ENCODE results near the gene RHOD.

Gene RHOD

DNA sequence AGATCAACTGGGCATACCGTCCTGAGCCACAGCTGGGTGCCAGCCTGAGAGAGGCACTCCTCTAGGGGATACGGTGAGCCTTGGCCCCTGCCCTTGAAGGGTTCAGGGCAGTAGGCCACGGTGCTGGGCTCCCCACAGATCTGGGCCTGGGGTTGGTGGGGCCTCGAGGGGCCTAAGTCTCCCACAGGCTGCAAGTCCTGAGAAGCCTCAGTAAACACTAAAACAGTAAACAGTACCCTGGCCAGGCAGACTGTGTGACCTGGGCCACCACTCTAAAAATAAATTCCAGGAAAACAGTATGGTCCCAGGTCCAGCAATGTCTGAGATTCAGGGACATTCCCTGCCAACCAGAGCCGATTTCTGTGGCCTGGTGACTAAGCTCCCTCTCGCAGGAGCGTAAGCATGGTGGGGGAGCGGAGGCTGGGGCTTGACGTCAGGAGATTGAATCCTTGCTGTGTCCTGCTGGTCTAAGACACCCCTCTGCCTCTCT lies 2.3 kb upstream of the RHOD start (continued):
- TF ChIP-seq, protein P1, sequence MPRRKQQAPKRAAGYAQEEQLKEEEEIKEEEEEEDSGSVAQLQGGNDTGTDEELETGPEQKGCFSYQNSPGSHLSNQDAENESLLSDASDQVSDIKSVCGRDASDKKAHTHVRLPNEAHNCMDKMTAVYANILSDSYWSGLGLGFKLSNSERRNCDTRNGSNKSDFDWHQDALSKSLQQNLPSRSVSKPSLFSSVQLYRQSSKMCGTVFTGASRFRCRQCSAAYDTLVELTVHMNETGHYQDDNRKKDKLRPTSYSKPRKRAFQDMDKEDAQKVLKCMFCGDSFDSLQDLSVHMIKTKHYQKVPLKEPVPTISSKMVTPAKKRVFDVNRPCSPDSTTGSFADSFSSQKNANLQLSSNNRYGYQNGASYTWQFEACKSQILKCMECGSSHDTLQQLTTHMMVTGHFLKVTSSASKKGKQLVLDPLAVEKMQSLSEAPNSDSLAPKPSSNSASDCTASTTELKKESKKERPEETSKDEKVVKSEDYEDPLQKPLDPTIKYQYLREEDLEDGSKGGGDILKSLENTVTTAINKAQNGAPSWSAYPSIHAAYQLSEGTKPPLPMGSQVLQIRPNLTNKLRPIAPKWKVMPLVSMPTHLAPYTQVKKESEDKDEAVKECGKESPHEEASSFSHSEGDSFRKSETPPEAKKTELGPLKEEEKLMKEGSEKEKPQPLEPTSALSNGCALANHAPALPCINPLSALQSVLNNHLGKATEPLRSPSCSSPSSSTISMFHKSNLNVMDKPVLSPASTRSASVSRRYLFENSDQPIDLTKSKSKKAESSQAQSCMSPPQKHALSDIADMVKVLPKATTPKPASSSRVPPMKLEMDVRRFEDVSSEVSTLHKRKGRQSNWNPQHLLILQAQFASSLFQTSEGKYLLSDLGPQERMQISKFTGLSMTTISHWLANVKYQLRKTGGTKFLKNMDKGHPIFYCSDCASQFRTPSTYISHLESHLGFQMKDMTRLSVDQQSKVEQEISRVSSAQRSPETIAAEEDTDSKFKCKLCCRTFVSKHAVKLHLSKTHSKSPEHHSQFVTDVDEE (CRISPR knock-in tag; IDR thresholded peaks at IDR 0.05) = no peak
- TF ChIP-seq, protein P2, sequence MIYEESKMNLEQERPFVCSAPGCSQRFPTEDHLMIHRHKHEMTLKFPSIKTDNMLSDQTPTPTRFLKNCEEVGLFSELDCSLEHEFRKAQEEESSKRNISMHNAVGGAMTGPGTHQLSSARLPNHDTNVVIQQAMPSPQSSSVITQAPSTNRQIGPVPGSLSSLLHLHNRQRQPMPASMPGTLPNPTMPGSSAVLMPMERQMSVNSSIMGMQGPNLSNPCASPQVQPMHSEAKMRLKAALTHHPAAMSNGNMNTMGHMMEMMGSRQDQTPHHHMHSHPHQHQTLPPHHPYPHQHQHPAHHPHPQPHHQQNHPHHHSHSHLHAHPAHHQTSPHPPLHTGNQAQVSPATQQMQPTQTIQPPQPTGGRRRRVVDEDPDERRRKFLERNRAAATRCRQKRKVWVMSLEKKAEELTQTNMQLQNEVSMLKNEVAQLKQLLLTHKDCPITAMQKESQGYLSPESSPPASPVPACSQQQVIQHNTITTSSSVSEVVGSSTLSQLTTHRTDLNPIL (CRISPR knock-in tag; IDR thresholded peaks at IDR 0.05; ENCODE audit: low read depth) = no peak
- no peak for TF ChIP-seq TCF4 (CRISPR knock-in tag; IDR thresholded peaks at IDR 0.05; ENCODE audit: borderline replicate concordance)
- TF ChIP-seq PPARA (CRISPR knock-in tag; IDR thresholded peaks at IDR 0.05; ENCODE audit: borderline replicate concordance) = no peak
- TF ChIP-seq ZC3H10 (CRISPR knock-in tag; IDR thresholded peaks at IDR 0.05) = no peak
- TF ChIP-seq TOX (CRISPR knock-in tag; IDR thresholded peaks at IDR 0.05; ENCODE audit: borderline replicate concordance) = no peak

DNA sequence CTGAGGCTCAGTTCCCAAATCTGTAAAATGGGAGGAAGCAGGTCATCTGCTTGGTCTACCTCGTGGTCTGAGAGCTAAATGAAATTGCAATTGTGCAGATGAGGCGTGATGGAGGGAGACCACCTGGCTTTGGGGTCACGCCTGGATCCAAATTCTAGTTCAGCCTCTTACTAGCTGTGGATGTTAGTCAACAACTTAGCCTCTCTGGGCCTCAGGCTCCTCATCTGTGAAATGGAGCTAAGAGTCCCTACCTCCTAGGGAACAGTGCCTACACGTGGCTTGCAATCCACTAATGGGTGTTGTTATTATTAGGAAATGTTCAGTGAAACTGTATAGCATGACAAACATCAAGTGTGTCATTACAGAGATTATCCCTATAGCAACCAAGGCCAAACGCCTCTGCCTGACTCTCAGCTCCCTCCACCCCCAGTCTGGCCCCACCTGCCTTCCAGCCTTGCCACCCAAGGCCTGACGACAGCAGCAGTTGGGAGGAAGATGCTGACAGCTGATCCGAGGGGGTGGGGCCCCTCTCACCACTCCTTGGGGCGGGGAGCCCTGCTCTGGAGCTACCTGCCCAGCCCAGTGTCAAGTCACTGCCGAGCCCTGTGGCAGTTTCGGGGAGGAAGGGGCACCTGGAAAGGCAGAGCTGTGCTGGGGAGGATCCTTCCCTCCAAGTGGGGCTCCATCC lies 1.7 kb upstream of the RHOD start:
- TF ChIP-seq OSR1 (CRISPR knock-in tag; IDR thresholded peaks at IDR 0.05) (no peak), GLIS3 (CRISPR knock-in tag; IDR thresholded peaks at IDR 0.05) (no peak), ZC3H10 (CRISPR knock-in tag; IDR thresholded peaks at IDR 0.05) (no peak), TOX (CRISPR knock-in tag; IDR thresholded peaks at IDR 0.05; ENCODE audit: borderline replicate concordance) (no peak), TCF4 (CRISPR knock-in tag; IDR thresholded peaks at IDR 0.05; ENCODE audit: borderline replicate concordance) (no peak), PPARA (CRISPR knock-in tag; IDR thresholded peaks at IDR 0.05; ENCODE audit: borderline replicate concordance) (no peak), ESRRG (CRISPR knock-in tag; IDR thresholded peaks at IDR 0.05) (no peak), ZNF8 (CRISPR knock-in tag; IDR thresholded peaks at IDR 0.05) (no peak), ZFP3 (CRISPR knock-in tag; IDR thresholded peaks at IDR 0.05) (no peak), CSDC2 (CRISPR knock-in tag; IDR thresholded peaks at IDR 0.05) (no peak), ISL1 (CRISPR knock-in tag; IDR thresholded peaks at IDR 0.05) (no peak), ZNF70 (CRISPR knock-in tag; IDR thresholded peaks at IDR 0.05) (no peak), ARNTL (CRISPR knock-in tag; IDR thresholded peaks at IDR 0.05; ENCODE audit: borderline replicate concordance, low read depth) (no peak), BACH2 (CRISPR knock-in tag; IDR thresholded peaks at IDR 0.05; ENCODE audit: borderline replicate concordance) (no peak)
- TF ChIP-seq, protein P1 (CRISPR knock-in tag; IDR thresholded peaks at IDR 0.05) = no peak
- TF ChIP-seq, protein P3, sequence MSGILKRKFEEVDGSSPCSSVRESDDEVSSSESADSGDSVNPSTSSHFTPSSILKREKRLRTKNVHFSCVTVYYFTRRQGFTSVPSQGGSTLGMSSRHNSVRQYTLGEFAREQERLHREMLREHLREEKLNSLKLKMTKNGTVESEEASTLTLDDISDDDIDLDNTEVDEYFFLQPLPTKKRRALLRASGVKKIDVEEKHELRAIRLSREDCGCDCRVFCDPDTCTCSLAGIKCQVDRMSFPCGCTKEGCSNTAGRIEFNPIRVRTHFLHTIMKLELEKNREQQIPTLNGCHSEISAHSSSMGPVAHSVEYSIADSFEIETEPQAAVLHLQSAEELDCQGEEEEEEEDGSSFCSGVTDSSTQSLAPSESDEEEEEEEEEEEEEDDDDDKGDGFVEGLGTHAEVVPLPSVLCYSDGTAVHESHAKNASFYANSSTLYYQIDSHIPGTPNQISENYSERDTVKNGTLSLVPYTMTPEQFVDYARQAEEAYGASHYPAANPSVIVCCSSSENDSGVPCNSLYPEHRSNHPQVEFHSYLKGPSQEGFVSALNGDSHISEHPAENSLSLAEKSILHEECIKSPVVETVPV (CRISPR knock-in tag; IDR thresholded peaks at IDR 0.05) = no peak
- TF ChIP-seq, protein P4, sequence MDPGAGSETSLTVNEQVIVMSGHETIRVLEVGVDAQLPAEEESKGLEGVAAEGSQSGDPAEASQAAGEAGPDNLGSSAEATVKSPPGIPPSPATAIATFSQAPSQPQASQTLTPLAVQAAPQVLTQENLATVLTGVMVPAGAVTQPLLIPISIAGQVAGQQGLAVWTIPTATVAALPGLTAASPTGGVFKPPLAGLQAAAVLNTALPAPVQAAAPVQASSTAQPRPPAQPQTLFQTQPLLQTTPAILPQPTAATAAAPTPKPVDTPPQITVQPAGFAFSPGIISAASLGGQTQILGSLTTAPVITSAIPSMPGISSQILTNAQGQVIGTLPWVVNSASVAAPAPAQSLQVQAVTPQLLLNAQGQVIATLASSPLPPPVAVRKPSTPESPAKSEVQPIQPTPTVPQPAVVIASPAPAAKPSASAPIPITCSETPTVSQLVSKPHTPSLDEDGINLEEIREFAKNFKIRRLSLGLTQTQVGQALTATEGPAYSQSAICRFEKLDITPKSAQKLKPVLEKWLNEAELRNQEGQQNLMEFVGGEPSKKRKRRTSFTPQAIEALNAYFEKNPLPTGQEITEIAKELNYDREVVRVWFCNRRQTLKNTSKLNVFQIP (CRISPR knock-in tag; IDR thresholded peaks at IDR 0.05; ENCODE audit: borderline replicate concordance, low read depth) = no peak
- TF ChIP-seq, protein P2 (CRISPR knock-in tag; IDR thresholded peaks at IDR 0.05; ENCODE audit: low read depth) = no peak
- TF ChIP-seq, protein P5, sequence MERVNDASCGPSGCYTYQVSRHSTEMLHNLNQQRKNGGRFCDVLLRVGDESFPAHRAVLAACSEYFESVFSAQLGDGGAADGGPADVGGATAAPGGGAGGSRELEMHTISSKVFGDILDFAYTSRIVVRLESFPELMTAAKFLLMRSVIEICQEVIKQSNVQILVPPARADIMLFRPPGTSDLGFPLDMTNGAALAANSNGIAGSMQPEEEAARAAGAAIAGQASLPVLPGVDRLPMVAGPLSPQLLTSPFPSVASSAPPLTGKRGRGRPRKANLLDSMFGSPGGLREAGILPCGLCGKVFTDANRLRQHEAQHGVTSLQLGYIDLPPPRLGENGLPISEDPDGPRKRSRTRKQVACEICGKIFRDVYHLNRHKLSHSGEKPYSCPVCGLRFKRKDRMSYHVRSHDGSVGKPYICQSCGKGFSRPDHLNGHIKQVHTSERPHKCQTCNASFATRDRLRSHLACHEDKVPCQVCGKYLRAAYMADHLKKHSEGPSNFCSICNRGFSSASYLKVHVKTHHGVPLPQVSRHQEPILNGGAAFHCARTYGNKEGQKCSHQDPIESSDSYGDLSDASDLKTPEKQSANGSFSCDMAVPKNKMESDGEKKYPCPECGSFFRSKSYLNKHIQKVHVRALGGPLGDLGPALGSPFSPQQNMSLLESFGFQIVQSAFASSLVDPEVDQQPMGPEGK (CRISPR knock-in tag; IDR thresholded peaks at IDR 0.05; ENCODE audit: borderline replicate concordance) = no peak
- ATAC-seq = peak; percentile 12; the same call in 2 of the 3 replicates

Measured in SK-N-SH treated with all-trans-retinoic acid at 6 μM for 48 hours (cell line).